ENCODE measurements around the gene RAB11FIP4. TPM values are rescaled to one million over a fixed set of nuclear protein-coding genes. Genes with fewer than 3 reads are reported as not detected.

Gene RAB11FIP4
- total RNA-seq, 1 experiment from 2014 or later = 10.8 TPM

DNA sequence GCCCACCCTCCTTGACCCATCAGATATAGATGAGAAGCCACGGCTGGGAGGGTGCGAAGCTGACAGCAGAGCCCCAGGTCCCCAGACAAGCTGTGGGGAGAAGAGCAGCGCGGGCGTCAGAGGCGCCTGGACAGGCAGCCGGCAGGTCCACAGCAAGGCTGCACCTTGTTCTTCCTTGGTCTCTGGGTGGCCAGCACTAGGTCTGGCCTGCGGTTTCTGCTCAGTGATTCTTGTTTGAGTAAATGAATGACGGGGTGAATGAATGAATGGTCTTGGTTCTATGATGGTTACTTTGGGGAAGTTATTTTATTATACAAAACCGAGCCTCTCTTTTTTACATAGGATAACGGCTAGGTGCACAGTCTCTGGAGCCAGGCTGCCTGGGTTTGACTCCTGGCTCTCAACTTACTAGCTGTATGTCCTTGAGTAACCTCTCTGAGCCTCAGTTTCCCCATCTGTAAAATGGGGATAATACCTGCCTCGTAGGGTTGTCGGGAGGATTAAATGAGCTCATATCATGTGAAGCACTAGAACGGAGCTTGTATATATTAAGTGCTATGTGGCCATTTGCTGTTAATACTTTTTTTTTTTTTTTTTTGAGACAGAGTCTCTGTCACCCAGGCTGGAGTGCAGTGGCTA is 86.1 kb downstream of the RAB11FIP4 start:
- POLR2A ChIA-PET = interaction anchor here (0.8 kb wide), 1 partner anchor 114 kb away, joined by 3 read pairs; no protein-coding TSS in a partner anchor
- ATAC-seq (no peak), DNase-seq (ENCODE audit: low read depth, low spot score) (no peak)
- BruUV-seq (replicated peaks) = no TSS peak
- no peaks in the 10 kb centered on the region for H3K36me3 ChIP-seq (ENCODE audit: control insufficient read depth, insufficient read depth, low read length)
- intact Hi-C loops (cut with micrococcal nuclease; ENCODE audit: unreplicated experiment) (no loop called here), in situ Hi-C loops (cut with HindIII; ENCODE audit: low pct_unique_long_range_greater_than_20kb, low sequenced_read_pairs) (no loop called here)
- H3K9me3 ChIP-seq (ENCODE audit: control insufficient read depth, insufficient read depth, low read depth, low read length) = no peaks in the 10 kb centered on the region
- no peak for TF ChIP-seq TCF7L2 (IDR thresholded peaks at IDR 0.05; ENCODE audit: low read depth, low read length)
- TF ChIP-seq, protein P1, sequence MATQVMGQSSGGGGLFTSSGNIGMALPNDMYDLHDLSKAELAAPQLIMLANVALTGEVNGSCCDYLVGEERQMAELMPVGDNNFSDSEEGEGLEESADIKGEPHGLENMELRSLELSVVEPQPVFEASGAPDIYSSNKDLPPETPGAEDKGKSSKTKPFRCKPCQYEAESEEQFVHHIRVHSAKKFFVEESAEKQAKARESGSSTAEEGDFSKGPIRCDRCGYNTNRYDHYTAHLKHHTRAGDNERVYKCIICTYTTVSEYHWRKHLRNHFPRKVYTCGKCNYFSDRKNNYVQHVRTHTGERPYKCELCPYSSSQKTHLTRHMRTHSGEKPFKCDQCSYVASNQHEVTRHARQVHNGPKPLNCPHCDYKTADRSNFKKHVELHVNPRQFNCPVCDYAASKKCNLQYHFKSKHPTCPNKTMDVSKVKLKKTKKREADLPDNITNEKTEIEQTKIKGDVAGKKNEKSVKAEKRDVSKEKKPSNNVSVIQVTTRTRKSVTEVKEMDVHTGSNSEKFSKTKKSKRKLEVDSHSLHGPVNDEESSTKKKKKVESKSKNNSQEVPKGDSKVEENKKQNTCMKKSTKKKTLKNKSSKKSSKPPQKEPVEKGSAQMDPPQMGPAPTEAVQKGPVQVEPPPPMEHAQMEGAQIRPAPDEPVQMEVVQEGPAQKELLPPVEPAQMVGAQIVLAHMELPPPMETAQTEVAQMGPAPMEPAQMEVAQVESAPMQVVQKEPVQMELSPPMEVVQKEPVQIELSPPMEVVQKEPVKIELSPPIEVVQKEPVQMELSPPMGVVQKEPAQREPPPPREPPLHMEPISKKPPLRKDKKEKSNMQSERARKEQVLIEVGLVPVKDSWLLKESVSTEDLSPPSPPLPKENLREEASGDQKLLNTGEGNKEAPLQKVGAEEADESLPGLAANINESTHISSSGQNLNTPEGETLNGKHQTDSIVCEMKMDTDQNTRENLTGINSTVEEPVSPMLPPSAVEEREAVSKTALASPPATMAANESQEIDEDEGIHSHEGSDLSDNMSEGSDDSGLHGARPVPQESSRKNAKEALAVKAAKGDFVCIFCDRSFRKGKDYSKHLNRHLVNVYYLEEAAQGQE (IDR thresholded peaks at IDR 0.05; ENCODE audit: insufficient read depth in 1 of 2, low read depth in 2 of 2, low read length in 1 of 2) = no peak
- TF ChIP-seq POLR2AphosphoS5 (IDR thresholded peaks at IDR 0.05; ENCODE audit: low read depth, low read length) = no peak
- TF ChIP-seq CTCF (IDR thresholded peaks at IDR 0.05) = no peak
- TF ChIP-seq SIN3A (IDR thresholded peaks at IDR 0.05; ENCODE audit: borderline replicate concordance, insufficient read depth, low read depth, low read length) = no peak
- H3K4me3 ChIP-seq (ENCODE audit: low read depth in 2 of 2, low read length in 2 of 2) = no peak overlapping the region
- H3K4me1 ChIP-seq (ENCODE audit: control insufficient read depth, insufficient read depth, low read length) = no peaks in the 10 kb centered on the region
- H3K27me3 ChIP-seq (ENCODE audit: control insufficient read depth, insufficient read depth, low read length) = peaks cover 4% of the 10 kb centered on the region; the same call in 1 of the 2 replicates
- CTCF ChIA-PET = no interaction called here
- H3K27ac ChIP-seq (ENCODE audit: low read length) = no peak overlapping the region

DNA sequence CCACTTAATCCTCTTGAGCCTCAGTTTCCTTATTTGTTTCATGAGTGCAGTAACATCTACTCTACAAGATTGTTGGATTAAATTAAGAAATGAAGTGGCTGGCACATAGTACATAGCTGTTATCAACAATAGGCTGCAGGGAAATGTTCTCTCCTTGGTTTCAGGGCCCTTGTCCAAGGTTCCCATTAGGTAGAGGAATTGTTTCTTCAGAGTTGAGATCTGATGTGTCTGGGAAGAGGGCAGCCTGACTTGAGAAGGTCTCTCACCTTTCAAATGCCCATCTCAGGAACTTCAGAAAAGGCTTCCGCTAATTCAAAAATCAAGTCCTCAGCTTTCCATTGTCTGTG is 87.6 kb downstream of the RAB11FIP4 start:
- DNase-seq (ENCODE audit: low read depth, low spot score) (no peak), ATAC-seq (no peak)
- no TSS peak for BruUV-seq (replicated peaks)
- Histone ChIP-seq H3K27me3 (ENCODE audit: control insufficient read depth, insufficient read depth, low read length) (peaks cover 4% of the 10 kb centered on the region; the same call in 1 of the 2 replicates), H3K4me1 (ENCODE audit: control insufficient read depth, insufficient read depth, low read length) (no peaks in the 10 kb centered on the region), H3K27ac (ENCODE audit: low read length) (no peak overlapping the region), H3K9me3 (ENCODE audit: control insufficient read depth, insufficient read depth, low read depth, low read length) (no peaks in the 10 kb centered on the region), H3K36me3 (ENCODE audit: control insufficient read depth, insufficient read depth, low read length) (no peaks in the 10 kb centered on the region), H3K4me3 (ENCODE audit: low read depth in 2 of 2, low read length in 2 of 2) (no peak overlapping the region)
- intact Hi-C loops (cut with micrococcal nuclease; ENCODE audit: unreplicated experiment) = no loop called here
- TF ChIP-seq TCF7L2 (IDR thresholded peaks at IDR 0.05; ENCODE audit: low read depth, low read length) (no peak), CTCF (IDR thresholded peaks at IDR 0.05) (no peak), POLR2AphosphoS5 (IDR thresholded peaks at IDR 0.05; ENCODE audit: low read depth, low read length) (no peak), SIN3A (IDR thresholded peaks at IDR 0.05; ENCODE audit: borderline replicate concordance, insufficient read depth, low read depth, low read length) (no peak)
- TF ChIP-seq, protein P1 (IDR thresholded peaks at IDR 0.05; ENCODE audit: insufficient read depth in 1 of 2, low read depth in 2 of 2, low read length in 1 of 2) = no peak
- ChIA-PET POLR2A (no interaction called here), CTCF (no interaction called here)
- in situ Hi-C loops (cut with HindIII; ENCODE audit: low pct_unique_long_range_greater_than_20kb, low sequenced_read_pairs) = no loop called here
